GM18870 (cell line): ENCODE measurements around the gene SLC2A9.
"Not testable (repeated sequence)": the region's sequence is repeated elsewhere in the genome, so short reads cannot be mapped to it uniquely, and the experiment has no call there.

Experiments used
- ATAC-seq: cut with Tn5 transposase; IDR thresholded peaks from one replicate; pipeline ENCODE4 v1.9.1; 2021; ENCODE audit warnings: moderate library complexity; ENCODE audit not compliant: unreplicated experiment

SLC2A9 gene

GRCh38 chr4:9847968-9848748 is 173.1 kb downstream of the SLC2A9 start:
- ATAC-seq: no peak

- no peak for ATAC-seq
Observed at GRCh38 chr4:9845791-9846493, 175.4 kb downstream of the SLC2A9 start.

- no peak for ATAC-seq
Observed at GRCh38 chr4:9841072-9841471, 180.2 kb downstream of the SLC2A9 start.

DNA sequence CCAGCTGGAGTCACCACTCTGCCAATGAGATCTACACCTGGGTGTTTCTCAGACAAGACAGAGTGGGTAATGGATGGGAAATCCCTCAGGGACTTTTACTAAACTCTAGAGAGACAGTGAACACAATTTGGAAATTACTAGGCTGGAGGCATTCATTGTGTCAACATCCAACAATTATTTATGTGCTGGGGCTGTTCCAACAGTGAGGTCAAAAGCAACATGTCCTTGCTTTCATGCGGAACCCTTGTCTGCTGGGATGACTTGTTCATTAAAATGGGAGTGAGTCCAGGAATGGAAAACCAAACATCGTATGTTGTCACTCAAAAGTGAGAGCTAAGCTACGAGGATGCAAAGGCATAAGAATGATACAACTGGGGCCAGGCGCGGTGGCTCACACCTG is 185.9 kb downstream of the SLC2A9 start:
- no peak for ATAC-seq

DNA sequence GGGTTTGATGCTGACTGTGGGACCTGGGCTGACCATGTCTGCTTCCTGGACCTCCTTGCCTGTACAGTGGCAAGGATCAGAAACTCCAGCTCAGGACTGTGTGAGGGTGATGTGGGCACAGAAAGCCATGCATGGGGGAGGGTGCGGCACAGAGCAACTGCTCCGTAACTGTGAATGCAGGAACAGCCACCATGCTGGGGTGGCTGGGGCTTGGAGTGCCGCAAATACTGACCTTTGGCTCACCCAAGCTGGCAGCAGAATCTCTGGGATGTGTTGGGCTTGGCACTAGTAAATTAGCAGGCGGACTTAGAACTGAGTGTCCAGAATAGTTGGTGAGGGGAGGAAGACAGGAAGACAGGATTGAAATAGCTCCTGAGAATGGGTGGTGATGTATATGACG is 187.9 kb downstream of the SLC2A9 start:
- no peak for ATAC-seq

- no peak for ATAC-seq
Observed at GRCh38 chr4:9832640-9833039, 188.7 kb downstream of the SLC2A9 start.

DNA sequence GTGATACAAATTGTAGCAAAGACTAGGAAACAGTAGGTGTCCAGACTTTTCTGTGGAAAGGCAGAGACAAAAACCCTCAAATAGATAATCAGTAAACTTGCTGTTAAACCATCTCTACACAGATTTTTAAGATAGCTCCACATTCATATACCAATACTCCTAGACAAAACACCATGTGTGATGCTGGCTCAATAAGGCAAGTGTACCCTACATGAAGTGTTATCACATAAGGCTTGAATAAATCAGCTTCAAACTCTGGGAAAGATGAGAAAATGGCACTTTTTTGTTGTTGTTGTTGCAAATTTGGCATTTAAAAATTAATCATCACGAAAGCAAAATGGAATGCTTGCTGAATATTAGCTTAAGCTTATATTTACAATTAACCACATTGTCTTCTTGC is 194.7 kb downstream of the SLC2A9 start:
- no peak for ATAC-seq

GRCh38 chr4:9825049-9825448 is 196.2 kb downstream of the SLC2A9 start:
- ATAC-seq: peak; percentile 73

DNA sequence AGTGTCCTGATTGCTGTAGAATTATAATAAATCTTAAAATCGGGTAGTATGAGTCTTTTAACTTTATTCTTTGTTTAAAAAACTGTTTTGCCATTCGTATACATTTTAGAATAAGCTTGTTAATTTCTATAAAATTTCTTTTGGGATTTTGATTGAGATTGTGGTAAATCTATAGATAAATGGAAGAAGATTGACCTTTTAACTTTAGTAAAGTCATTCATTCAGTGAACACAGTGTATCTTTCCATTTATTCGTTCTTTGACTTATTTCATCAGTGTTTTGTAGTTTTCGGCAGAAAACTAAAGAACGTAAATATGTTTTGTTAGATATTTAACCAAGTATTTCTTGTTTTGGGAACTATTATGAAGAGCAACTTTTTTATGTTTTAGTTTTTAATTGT is 201.0 kb downstream of the SLC2A9 start:
- ATAC-seq: no peak

- no peak for ATAC-seq
Observed at GRCh38 chr4:9816285-9816684, 205.0 kb downstream of the SLC2A9 start.

DNA sequence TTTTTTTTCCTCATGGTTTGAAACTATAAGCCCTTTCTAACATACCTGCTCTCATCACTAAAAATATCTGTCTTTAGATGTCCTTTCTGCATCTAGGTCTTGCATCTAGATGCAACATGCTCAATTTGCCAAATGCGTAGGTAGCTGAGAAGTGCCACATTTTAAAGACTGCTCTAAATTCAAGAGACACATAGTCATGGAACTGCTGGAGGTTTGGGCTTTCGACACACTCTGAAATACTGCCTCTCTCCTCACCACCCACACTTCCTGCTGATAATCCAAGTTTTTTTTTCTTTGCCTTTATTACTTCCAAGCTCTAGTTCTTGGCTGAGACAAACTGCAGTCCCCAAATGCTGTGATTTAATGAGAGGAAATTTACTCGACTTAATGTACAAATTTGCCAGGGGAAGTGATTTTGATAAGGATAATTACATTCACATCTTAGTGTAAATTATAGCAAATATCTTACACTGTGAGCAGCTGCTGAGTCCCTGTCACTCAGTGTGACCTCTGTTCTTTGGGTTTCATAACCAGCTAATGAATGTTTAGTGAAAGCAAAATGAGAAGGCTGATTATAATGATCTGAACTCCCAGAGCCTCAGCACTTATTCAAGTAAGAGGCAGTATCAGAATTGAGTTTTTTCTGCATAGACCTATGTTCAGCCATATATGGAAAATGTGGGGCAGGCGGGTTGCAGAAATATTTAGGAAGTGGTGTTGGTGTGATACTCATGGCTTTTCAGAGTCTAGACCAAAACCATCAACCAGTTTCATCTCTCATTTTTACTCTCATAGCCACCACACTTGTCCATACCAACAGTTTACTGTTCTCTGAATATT is 208.6 kb downstream of the SLC2A9 start:
- ATAC-seq: peak; percentile 95

DNA sequence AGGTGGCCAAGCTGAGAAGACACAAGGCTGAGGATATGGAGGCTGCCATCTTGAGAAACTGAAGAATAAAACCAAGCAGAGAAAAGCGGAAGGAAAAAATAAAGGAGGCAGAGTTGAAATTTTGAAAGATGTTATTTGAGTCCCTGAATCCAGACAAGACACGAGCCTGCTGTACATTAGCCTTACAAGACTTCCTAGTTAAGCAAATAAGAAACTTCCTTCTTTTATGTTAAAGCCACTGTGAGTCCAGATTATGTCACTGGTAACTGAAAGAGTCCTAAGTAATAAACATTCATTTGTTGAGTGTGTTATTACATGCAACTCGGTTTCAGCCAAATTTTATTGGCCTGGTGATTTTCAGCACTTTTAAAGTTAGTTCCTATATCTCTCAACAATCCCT is 209.5 kb downstream of the SLC2A9 start:
- no peak for ATAC-seq

DNA sequence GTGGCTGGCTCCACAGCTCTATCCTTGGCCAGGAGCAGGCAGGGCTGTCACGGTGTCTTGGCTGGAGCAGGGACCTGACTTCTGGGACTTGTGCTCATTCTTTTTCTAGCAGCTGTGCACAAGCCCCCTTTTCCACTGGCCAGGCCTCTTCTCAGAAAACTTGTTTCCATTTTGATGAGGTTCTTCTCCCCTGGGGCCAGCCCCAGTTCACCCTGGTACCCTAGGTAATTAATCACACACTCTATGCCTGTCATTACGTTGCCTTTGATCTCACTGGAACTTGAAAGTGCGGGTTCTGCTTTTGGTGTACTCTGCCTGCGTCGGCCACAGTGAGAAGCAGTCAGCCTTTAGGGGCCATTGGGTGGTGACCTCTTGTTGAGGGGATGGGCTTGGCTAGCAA is 213.2 kb downstream of the SLC2A9 start:
- ATAC-seq: no peak

- no peak for ATAC-seq
Observed at GRCh38 chr4:9804918-9805317, 216.4 kb downstream of the SLC2A9 start.

DNA sequence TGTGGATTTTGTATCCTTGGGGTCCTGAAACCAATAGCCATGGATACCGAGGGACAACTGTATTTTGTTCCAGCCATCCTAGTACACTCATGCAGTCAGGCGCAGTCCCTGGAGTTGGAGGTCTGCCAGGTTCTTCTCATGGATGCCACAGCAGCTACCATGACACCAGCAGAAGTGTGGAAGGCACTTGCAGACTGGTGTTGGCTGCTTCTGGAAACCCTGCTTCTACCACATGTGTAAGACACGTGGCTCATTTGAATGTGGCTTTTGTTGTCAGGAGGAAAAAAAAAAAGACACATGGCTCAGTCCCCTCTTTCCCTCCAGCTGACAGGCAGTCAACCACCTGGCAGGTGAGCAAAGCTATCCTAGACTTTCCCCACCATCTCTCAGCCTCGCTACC is 220.4 kb downstream of the SLC2A9 start:
- no peak for ATAC-seq

DNA sequence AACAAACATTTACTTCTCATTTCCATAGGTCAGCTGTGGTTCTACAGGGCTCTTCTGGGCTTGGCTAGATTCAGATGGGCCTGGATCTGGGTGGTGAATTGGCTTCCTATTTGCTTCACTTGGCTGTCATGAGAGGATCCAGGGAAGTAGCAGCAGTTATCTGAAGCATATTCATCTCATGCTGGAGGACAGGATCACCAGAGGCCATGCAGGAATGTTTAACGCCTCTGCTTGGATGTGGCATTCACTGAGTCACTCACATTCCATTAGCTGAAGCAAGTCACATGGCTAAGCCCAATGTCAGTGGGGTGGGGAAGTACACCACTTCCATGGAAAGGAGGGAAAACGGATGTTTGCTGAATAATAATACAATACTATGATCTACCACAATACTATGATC is 224.7 kb downstream of the SLC2A9 start:
- ATAC-seq: not testable (repeated sequence)

GRCh38 chr4:9792381-9792780 is 228.9 kb downstream of the SLC2A9 start:
- no peak for ATAC-seq

- not testable (repeated sequence) for ATAC-seq
Observed at GRCh38 chr4:9785891-9786290, 235.4 kb downstream of the SLC2A9 start.

- no peak for ATAC-seq
Observed at GRCh38 chr4:9782136-9782436, 239.2 kb downstream of the SLC2A9 start.

DNA sequence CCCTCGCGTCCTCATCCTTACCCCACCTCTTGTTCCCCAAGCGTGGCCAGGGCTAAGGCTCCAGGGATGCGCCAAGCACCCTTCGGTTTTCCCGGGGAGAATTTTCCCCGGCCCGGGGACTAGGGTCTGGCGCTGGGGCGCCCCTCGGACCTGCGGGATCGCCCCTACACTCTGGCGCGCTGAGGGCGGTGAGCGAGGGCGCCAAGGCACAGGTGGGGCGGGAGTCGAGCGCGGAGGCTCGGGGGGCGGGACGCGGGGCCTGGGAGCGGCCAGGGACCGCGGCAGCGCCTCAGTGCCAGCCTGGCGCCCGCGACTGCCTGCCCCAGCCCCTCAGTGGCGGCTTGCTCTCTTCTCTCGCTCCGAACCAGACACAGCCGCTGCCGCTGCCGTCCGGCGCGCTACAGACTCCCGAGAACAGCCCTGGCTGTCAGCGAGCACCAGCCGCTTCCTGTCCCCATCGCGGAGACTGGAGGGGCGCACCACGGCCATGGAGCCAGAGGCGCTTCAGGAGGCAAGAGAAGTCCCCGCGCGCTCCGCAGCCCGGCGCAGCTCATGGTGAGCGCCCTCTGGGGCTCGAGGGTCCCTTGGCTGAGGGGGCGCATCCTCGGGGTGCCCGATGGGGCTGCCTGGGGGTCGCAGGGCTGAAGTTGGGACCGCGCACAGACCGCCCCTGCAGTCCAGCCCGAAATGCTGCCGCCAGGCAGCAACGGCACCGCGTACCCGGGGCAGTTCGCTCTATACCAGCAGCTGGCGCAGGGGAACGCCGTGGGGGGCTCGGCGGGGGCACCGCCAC is 239.8 kb downstream of the SLC2A9 start, which contains the start of gene DRD5:
DRD5 (plus strand) TSS at position 292 of the 793 bp plus-strand sequence; CDS start at position 688, 396 bp downstream.
- no peak for ATAC-seq
